Measurements from ENCODE around the gene IL15RA.

GRCh38 chr10:5975641-5976473 is 1.5 kb downstream of the IL15RA start:
- no peak for TF ChIP-seq CTCF (IDR thresholded peaks at IDR 0.05; ENCODE audit: low read depth, low read length, missing input control)
- TF ChIP-seq GABPA (IDR thresholded peaks at IDR 0.05 in 1 of 2, conservative IDR thresholded peaks at IDR 0.05 in 1 of 2) = no peak
- no peak for TF ChIP-seq TAF1 (conservative IDR thresholded peaks at IDR 0.05)
- TF ChIP-seq RXRA (IDR thresholded peaks at IDR 0.05) = no peak
- no peak for TF ChIP-seq RAD21 (IDR thresholded peaks at IDR 0.05)
- no peak for TF ChIP-seq JUND (IDR thresholded peaks at IDR 0.05)
